Measurements from ENCODE around the gene SNAI3. TPM values are rescaled to one million over a fixed set of nuclear protein-coding genes. Genes with fewer than 3 reads are reported as not detected.

Gene SNAI3
- total and polyA plus RNA-seq, 2 of the 8 experiments (the other 6 are each of a cell fraction or from before 2014, with no cell fraction given) = 8.5 to 13.3 TPM

GRCh38 chr16:88634994-88635670 is 51.2 kb downstream of the SNAI3 start (continued):
- TF ChIP-seq JUND (IDR thresholded peaks at IDR 0.05; ENCODE audit: low read length) = no peak
- TF ChIP-seq TBP (IDR thresholded peaks at IDR 0.05; ENCODE audit: low read depth, low read length) = no peak
- no peak for TF ChIP-seq ASH2L (IDR thresholded peaks at IDR 0.05; ENCODE audit: low read length)
- no peak for TF ChIP-seq CTBP2 (IDR thresholded peaks at IDR 0.05; ENCODE audit: borderline replicate concordance, insufficient read depth, insufficient read length, low read length)
- TF ChIP-seq USF2 (IDR thresholded peaks at IDR 0.05; ENCODE audit: low read length) = no peak
- TF ChIP-seq E2F6 (IDR thresholded peaks at IDR 0.05) = no peak
- no peak for TF ChIP-seq RXRA (IDR thresholded peaks at IDR 0.05; ENCODE audit: insufficient read depth, low read depth, low read length)
- TF ChIP-seq SP2 (IDR thresholded peaks at IDR 0.05; ENCODE audit: low read length) = no peak
- TF ChIP-seq RAD21 (IDR thresholded peaks at IDR 0.05 in 1 of 2, conservative IDR thresholded peaks at IDR 0.05 in 1 of 2; ENCODE audit: low read depth in 2 of 2, low read length in 2 of 2) = no peak
- TF ChIP-seq CREB1 (IDR thresholded peaks at IDR 0.05) = no peak
- peak; percentile 47; the same call in 1 of the 2 replicates for TF ChIP-seq MAX (IDR thresholded peaks at IDR 0.05)

Data from H1 (cell line).